ENCODE results near the gene OR2F2. TPM values are rescaled to one million over a fixed set of nuclear protein-coding genes. Genes with fewer than 3 reads are reported as not detected.

The OR2F2 gene
- polyA plus RNA-seq, 3 donors = not detected

GRCh38 chr7:143958781-143959180 is 23.7 kb downstream of the OR2F2 start:
- no peak overlapping the region for H3K27ac Mint-ChIP-seq
- Histone ChIP-seq H3K27me3 (ENCODE audit: control insufficient read depth in 2 of 2, insufficient read depth in 2 of 2, low read length in 2 of 2) (no peaks in the 10 kb centered on the region), H3K4me2 (replicated peaks; ENCODE audit: extremely low read depth, low read length, poor library complexity, severe bottlenecking) (no peak overlapping the region)

GRCh38 chr7:143960813-143961610 is 26.0 kb downstream of the OR2F2 start:
- no peaks in the 10 kb centered on the region for H4K20me1 ChIP-seq (ENCODE audit: insufficient read depth, low read length)
- no peak overlapping the region for H3K27ac Mint-ChIP-seq
- H3K36me3 ChIP-seq (replicated peaks in 1 of 2; ENCODE audit: control insufficient read depth in 1 of 2, insufficient read depth in 2 of 2, low read length in 2 of 2) = no peaks in the 10 kb centered on the region
- no peaks in the 10 kb centered on the region for H3K4me1 Mint-ChIP-seq
- no CpG with 5 or more reads among the region's 5 CpGs for WGBS (ENCODE audit: insufficient coverage)
- TF ChIP-seq CTCF (IDR thresholded peaks at IDR 0.05) = no peak
- H3K27ac ChIP-seq (ENCODE audit: low read depth in 1 of 2, low read length in 2 of 2) = no peak overlapping the region
- intact Hi-C loops (cut with micrococcal nuclease) = no loop called here
- no peaks in the 10 kb centered on the region for H3K36me3 Mint-ChIP-seq
- no peak overlapping the region for H3K9ac ChIP-seq (ENCODE audit: insufficient read depth, low read length, poor library complexity, severe bottlenecking)
- H3K9me3 ChIP-seq (replicated peaks in 1 of 2; ENCODE audit: control insufficient read depth in 1 of 2, insufficient read depth in 1 of 2, low read length in 2 of 2) = no peaks in the 10 kb centered on the region
- H3K27me3 ChIP-seq (ENCODE audit: control insufficient read depth in 2 of 2, insufficient read depth in 2 of 2, low read length in 2 of 2) = no peaks in the 10 kb centered on the region
- DNase-seq = no peak
- H3K27me3 Mint-ChIP-seq (ENCODE audit: low read depth in 3 of 3) = peaks cover 0 to 2% (median 2%) of the 10 kb centered on the region in 3 donors
- H3K9me3 Mint-ChIP-seq = peaks cover 0 to 4% (median 0%) of the 10 kb centered on the region in 7 donors
- no peaks in the 10 kb centered on the region for H3K4me1 ChIP-seq (ENCODE audit: control insufficient read depth in 1 of 2, insufficient read depth in 2 of 2, low read length in 2 of 2)
- H3K4me2 ChIP-seq (replicated peaks; ENCODE audit: extremely low read depth, low read length, poor library complexity, severe bottlenecking) = no peak overlapping the region
- no peak overlapping the region for H2AFZ ChIP-seq (ENCODE audit: insufficient read depth, low read depth, low read length, poor library complexity, severe bottlenecking)
- no peak overlapping the region for H3K4me3 Mint-ChIP-seq
- H3K79me2 ChIP-seq (ENCODE audit: insufficient read depth, low read length) = no peaks in the 10 kb centered on the region
- H3K4me3 ChIP-seq (replicated peaks in 1 of 3; ENCODE audit: low read depth in 2 of 3, low read length in 3 of 3) = no peak overlapping the region

More at GRCh38 chr7:143958781-143959180, 23.7 kb downstream of the OR2F2 start:
- no peak overlapping the region for H3K4me3 ChIP-seq (replicated peaks in 1 of 3; ENCODE audit: low read depth in 2 of 3, low read length in 3 of 3)
- H3K9ac ChIP-seq (ENCODE audit: insufficient read depth, low read length, poor library complexity, severe bottlenecking) = no peak overlapping the region
- no peak overlapping the region for H2AFZ ChIP-seq (ENCODE audit: insufficient read depth, low read depth, low read length, poor library complexity, severe bottlenecking)
- no peak for TF ChIP-seq CTCF (IDR thresholded peaks at IDR 0.05)
- no peaks in the 10 kb centered on the region for H3K36me3 ChIP-seq (replicated peaks in 1 of 2; ENCODE audit: control insufficient read depth in 1 of 2, insufficient read depth in 2 of 2, low read length in 2 of 2)
- peaks cover 0 to 2% (median 2%) of the 10 kb centered on the region in 3 donors for H3K27me3 Mint-ChIP-seq (ENCODE audit: low read depth in 3 of 3)
- no peaks in the 10 kb centered on the region for H4K20me1 ChIP-seq (ENCODE audit: insufficient read depth, low read length)
- DNase-seq = no peak
- WGBS (ENCODE audit: insufficient coverage) = no CpG with 5 or more reads among the region's 3 CpGs
- no peaks in the 10 kb centered on the region for H3K79me2 ChIP-seq (ENCODE audit: insufficient read depth, low read length)
- intact Hi-C loops (cut with micrococcal nuclease) = no loop called here
- no peaks in the 10 kb centered on the region for H3K4me1 Mint-ChIP-seq
- peaks cover 0 to 4% (median 0%) of the 10 kb centered on the region in 7 donors for H3K9me3 Mint-ChIP-seq
- no peaks in the 10 kb centered on the region for H3K4me1 ChIP-seq (ENCODE audit: control insufficient read depth in 1 of 2, insufficient read depth in 2 of 2, low read length in 2 of 2)
- no peak overlapping the region for H3K4me3 Mint-ChIP-seq
- H3K9me3 ChIP-seq (replicated peaks in 1 of 2; ENCODE audit: control insufficient read depth in 1 of 2, insufficient read depth in 1 of 2, low read length in 2 of 2) = no peaks in the 10 kb centered on the region
- H3K27ac ChIP-seq (ENCODE audit: low read depth in 1 of 2, low read length in 2 of 2) = no peak overlapping the region
- no peaks in the 10 kb centered on the region for H3K36me3 Mint-ChIP-seq

Data from CD14-positive monocyte (primary cell).